Right ventricle myocardium inferior (tissue), 1 donor: ENCODE results near the gene NCKAP5. TPM values are rescaled to one million over a fixed set of nuclear protein-coding genes. Genes with fewer than 3 reads are reported as not detected.

Experiments used
- ATAC-seq: fragments of 200-7000 bp; cut with Tn5 transposase; one replicate; pipeline ENCODE4 v1.9.1; 2020; ENCODE audit warnings: mild to moderate bottlenecking, moderate library complexity
- DNase-seq: peaks from one replicate; pipeline ENCODE4 v3.0.0; 2021; ENCODE audit errors: missing footprints
- intact Hi-C: fragments of 100-400 bp; cut with DNase I; formaldehyde crosslinking; loops from one replicate; pipeline ENCODE4 v1.11.0; 2022
- total RNA-seq: library from RNA; stranded (reverse); fragmentation: NEBNext Ultra II Directional; extraction: Animal tissue kit (Norgen Biotek cat#: 25700); gene quantifications from one replicate; pipeline ENCODE4 v1.2.1, GENCODE V29; 2021
- donor health status: DM: no; HTN: yes; CAD: no; lungs with severe emphysema.

NCKAP5 gene
- total RNA-seq, 1 donor from 2014 or later, result 4.3 TPM

DNA sequence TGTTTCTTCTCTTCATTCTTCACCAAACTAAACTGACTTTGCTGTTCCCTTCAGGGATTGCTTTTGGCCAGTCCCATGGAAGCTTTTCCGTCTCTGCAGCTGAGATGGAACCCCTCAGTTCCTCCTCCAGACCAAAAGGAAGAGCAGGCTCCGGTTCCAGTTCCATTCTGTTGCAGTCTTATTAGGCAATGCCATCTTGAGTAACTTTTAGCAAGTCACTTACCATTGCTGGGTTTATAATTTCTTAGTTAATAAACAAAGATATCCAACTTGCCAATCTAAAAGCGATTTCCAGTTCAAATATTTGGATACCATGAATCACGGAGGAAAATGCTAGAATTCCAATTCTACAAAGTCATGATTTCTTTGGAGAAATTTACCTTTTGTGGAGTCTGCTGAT lies 684.0 kb downstream of the NCKAP5 start:
- intact Hi-C loops, result no loop called here
- DNase-seq, result no peak

DNA sequence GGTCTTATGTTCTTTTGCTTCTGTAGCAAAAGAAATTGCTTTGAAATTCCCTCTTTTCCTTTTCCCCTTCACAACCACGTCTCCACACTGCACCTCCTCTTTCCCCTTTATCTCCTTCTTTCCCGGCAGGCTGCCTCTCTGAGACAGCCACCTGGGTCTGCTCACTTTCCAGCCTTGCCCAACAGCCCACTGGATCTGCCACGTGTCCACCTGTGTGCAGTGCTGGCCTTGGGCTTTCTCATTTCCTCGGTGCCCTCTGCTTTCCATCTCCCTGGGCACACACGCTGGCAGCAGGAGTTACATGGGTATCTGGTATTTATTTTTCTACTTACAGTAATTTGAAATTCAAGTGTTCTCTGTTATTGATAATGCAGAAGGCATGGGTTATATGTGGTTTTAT lies 684.8 kb downstream of the NCKAP5 start:
- ATAC-seq (no peak), DNase-seq (no peak)
- intact Hi-C loops, result no loop called here

More for the DNA sequence above, 684.0 kb downstream of the NCKAP5 start:
- no peak for ATAC-seq

DNA sequence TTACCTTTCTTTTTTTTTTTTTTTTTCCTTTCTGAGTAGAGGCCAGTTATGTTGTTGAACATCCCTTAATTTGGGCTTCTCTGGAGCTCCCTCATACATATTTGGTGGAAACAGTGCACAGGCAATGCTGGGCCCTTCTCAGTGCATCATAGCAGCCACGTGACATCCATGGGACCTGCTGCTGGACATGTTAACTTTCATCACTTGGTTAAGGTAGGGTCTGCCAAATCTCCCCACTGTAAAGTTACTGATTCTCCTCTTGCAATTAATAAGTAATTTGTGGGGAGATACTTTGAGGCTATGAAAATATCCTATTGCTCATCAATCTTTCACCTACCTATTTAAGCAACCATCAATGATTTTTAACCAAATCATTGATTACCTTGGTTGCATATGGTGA lies 686.7 kb downstream of the NCKAP5 start:
- intact Hi-C loops, result no loop called here
- ATAC-seq (no peak), DNase-seq (no peak)

DNA sequence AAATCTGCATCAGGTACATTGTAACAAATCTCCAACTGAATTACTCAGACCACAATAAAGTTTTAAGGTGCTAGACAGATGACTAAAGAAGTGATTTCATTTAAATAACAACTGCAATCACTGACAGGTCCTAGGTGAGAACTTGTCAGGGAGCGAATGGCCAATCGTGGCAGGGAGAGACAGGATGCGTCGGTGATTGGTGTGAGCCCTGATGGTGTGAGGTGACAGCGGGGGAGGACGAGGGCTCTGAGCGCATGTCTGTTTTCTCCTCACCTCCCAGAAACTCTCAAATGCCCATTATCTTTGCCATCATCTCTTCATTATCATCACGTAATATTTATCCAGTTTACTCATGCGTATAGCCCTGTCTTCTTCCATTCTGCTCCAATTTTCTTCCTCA lies 690.3 kb downstream of the NCKAP5 start:
- intact Hi-C loops, result no loop called here
- DNase-seq (no peak), ATAC-seq (no peak)

DNA sequence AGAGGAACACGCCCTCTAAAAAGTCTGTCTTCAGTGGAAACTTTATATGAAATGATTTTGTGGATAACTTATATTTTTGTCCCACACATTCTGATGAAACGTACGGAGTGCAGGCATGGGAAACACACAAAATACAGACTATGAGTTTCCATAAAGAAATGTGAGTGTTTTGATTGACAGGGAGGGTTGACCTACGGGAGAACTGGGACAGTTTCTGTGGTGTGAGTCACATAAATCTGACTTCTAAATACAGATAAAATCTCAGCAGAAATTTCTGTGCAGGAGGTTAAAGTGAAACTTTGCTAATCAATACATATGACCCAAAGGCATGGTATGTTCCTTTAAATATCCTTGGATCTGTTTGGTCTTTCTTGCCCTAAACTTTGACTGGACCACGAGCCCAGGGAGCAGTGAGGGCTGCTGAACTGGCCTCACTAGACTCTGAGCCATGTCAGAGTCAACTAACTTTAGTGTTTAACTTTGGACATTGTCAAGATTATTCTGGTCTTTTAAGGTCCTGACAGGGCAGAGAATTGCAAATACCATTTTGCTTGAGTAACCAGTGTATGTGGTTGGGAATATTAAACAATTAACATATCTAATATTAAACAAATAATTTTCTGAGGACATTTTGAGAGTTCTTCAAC lies 691.4 kb downstream of the NCKAP5 start:
- no peak for DNase-seq
- intact Hi-C loops, result no loop called here
- no peak for ATAC-seq

DNA sequence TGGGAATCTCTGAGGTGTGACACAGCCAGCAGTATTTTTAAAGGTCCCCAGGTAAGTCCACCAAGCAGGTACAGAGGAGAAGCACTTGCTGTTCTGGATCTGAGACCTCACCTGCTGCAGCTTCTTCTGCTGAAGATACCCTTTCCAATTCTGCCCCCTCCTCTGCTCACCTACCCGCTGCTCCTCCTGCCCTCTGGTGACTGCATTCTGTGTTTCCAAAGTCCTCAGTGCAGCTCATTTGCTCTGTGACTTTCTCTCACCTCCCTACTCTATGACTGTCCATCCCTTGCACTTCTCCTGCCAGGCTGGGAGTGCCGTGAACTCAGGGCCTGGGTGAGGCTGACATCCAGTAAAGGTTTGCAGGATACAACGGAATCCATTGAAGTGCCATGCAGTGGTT lies 693.1 kb downstream of the NCKAP5 start:
- DNase-seq, result no peak

DNA sequence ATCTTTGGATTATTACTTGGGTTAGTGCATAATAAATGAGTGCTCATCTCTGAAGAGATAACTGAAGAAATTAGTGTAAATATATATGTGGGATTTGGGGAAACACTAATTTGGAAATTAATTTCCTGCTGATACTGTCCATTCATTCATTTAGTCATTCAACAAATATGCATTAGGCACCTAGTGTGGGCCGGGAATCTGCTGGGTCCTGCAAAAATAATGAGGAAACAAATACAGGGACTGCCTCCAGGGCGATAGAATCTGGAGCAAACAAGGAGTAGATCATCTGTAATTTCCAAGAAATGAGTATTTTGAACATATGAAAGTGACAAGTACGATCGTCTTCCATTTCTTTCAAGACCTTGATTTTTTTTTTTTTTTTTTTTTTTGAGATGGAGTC lies 694.5 kb downstream of the NCKAP5 start:
- ATAC-seq, result no peak
- intact Hi-C loops, result no loop called here
- no peak for DNase-seq

More for the DNA sequence above, 693.1 kb downstream of the NCKAP5 start:
- intact Hi-C loops, result no loop called here
- no peak for ATAC-seq

DNA sequence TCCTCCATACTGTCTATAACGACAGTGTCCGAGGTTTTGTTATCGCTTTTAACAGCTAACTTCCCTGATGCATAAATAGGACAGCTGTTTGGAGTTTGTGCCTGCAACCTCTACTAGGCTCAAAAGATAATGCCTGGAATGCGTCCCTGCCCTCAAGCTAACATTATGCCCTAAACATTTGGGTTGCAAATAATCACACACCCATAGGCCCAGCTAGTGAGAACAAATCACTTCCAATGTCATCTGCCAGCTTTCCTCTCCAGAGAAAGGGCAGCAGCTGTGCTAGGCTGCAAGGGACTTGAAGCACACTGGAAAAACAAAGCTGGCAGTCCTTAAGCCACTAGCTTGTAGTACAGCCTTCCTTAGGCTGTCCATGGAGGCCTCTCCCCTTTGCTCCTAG lies 696.4 kb downstream of the NCKAP5 start:
- intact Hi-C loops, result no loop called here
- ATAC-seq (peak; percentile 10), DNase-seq (no peak)

DNA sequence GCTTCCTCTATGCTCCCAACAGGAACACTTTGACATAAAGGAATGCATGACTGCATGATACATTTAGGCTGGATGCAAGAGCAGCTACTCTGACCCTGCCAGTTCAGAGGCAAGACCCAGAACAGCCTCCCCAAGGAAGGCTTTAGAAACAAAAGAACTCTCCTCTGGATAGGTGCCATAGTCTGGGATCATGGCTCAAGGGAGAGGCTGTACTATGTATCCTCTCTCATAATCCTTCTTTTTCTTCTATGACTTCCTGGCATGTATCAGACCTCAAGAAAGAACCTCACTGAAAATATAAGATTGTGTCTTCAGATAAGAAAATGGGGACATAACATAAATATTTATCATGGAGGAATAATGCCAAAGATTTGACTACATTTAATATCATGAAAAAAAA lies 704.3 kb downstream of the NCKAP5 start:
- ATAC-seq, result no peak
- no peak for DNase-seq
- intact Hi-C loops, result no loop called here

DNA sequence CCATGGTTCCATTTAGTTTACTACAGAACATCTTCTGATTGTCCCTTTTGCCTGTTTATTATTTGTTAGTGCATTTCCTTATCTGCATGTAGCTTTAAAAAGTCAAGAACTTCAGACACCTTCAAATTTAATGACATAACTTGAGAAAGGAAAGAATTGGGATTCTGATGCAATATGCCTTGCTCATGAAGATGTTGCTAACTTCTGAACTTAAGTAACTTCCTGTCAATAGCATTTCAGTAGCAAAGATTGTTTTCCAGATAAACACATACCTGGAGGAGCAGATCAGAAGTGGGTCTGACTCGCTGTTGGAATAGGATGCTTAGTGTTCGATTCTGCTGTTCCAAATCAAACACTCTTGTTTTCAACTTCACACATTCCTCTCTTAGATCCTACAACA lies 708.0 kb downstream of the NCKAP5 start:
- intact Hi-C loops, result no loop called here
- no peak for DNase-seq
- ATAC-seq, result no peak

DNA sequence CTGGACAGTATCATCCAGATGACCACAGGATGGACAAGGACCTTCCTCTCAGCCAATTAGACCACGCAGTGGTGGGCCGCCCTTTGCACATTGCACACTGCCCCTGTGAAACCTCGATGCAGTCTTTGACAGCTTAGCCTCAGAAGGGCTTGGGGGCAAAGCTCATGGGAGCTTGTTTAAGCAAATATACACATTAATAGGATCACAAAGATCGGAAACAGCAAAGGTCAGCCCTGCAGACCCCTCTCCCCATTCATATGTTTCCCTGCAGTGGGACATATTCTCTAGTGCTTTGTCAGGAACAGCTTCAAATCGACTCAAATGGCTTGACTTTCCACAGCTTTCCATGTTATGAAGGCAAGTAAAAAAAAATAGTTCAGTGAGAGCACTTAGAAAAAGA lies 708.7 kb downstream of the NCKAP5 start:
- ATAC-seq (no peak), DNase-seq (no peak)
- intact Hi-C loops, result no loop called here

DNA sequence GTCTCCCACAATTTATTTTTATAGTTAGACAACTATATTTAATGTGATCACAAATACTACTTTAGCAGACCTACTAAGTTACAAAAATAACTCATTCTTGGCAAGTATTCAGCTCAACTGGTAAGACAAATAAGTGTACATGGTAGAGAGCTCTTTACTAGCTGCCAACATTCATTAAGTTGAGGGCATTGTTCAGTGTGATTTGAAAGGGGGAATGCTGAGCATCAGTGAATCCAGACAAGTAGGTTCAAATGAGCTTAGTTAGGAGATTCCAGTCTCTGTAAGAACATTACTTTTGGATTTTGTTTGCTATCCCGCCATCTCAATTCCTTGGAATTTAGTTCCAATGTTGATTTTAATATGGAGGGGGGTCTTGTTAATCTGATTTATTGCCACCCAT lies 710.9 kb downstream of the NCKAP5 start:
- no peak for DNase-seq
- intact Hi-C loops, result no loop called here
- ATAC-seq, result no peak

DNA sequence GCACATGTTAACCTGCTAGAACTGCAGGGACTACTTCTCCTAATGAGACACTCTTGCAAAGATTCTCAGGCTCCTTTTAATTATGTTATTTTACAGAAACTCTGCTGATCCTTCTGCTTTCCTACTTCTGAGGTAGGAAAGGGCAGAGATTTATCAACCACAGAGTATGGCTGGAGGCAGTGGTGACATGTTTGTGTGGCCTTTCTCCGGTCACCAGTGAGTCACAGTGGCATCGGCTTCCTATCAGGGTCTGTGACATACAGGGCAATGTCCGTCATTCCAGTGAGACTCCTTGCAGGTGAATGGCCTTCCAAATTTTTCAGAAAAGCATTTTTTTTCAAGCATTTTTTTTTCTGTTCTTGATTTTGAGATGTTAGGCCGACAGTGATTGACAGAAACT lies 717.6 kb downstream of the NCKAP5 start:
- ATAC-seq (no peak), DNase-seq (no peak)
- intact Hi-C loops, result no loop called here

DNA sequence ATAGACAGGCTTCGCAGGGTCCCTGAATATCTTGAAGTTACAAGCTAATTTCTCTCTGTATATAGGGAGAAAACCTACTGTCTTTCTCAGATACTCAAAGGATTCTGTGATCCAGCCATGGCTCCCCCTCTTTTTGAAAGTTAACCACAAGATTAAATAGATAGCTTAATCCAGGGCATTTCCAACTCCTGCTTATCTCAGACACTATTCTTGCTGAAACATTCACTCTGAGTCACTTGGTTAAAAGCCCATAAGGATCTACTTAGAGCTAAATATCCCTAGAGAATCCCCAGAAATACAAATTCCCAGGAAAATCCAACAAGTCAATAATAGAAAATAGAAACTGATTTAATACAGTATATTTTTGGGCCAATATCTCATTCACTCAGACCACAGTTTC lies 719.1 kb downstream of the NCKAP5 start:
- ATAC-seq (no peak), DNase-seq (no peak)
- intact Hi-C loops, result no loop called here

DNA sequence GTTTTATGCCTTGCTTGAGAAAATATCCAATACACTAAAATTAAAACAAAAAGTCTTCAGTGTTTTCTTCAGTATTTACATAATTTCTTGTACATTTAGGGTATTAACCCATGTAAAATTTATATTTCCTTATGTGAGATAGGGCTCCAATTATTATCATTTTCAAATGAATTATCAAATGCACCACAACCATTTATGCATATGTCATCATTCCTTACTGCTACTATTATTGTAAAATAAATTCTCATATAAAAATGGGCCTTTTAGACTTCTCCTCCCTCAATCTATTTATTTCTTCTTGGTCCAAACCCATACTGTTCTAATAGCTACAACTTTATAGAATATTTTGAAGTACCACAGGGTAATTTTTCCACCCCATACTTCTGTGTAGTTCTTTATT lies 722.9 kb downstream of the NCKAP5 start:
- intact Hi-C loops, result no loop called here
- DNase-seq (no peak), ATAC-seq (no peak)

DNA sequence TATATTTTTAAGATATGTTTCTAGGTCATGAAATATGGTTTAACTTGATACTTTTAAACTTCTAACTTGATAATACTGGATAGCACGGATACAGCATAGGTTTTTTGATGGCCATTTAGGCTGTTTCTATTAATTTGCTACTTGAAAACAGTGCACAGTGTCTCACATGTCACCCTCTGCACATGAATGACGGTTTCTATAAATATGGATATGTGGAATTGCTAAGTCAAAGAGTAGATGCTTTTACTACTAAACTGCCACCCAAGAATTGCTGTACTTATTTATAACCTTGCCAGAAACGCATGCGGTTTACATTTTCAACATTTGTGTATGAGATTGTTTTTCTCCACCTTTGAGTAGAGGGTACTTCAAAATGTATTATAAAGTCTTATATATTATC lies 723.7 kb downstream of the NCKAP5 start:
- ATAC-seq, result no peak
- no peak for DNase-seq
- intact Hi-C loops, result no loop called here

DNA sequence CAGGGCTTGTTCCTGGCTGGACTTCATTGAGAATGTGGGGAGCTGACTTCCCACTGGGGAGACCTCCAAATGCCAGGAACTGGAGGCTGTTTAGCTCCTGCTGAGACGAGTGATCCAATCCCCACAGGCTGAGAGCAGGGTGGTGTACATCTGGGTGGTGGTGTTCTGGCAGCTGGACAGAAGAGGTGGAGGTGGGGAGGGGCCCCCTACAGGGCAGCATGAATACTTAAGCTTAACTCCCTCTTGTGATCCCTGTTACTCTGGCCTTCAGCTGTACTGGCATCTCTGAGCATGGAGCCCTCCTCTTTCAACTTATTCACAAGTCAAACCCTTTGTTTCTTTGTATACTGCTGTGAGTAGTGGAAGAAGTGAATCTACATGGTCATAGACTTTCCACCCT lies 730.5 kb downstream of the NCKAP5 start:
- DNase-seq, result no peak
- no peak for ATAC-seq
- intact Hi-C loops, result no loop called here

DNA sequence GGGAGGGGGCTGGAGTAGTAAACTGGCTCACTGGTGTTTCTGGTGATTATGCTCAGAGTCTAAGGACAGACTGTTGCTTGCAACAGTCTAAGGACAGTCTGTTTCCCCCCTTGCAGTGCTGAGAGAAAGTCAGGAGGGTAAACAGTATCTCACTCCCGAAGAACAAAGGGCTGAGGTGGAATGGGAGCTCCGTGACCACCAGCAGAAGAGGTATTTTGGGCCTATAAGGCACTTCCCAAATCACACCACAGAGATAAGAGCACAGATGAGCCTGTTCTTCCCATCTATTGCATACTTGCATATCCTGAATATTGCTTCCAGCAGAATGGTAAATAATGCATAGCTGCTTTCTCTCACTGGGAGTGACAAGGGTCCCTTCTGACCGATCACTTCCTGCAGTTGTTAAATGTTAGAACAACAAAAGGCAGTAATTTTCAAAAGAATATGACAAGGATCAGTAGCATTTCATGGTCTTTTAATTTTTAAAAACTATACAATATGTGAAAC lies 737.9 kb downstream of the NCKAP5 start:
- ATAC-seq (no peak), DNase-seq (no peak)
- intact Hi-C loops, result no loop called here

DNA sequence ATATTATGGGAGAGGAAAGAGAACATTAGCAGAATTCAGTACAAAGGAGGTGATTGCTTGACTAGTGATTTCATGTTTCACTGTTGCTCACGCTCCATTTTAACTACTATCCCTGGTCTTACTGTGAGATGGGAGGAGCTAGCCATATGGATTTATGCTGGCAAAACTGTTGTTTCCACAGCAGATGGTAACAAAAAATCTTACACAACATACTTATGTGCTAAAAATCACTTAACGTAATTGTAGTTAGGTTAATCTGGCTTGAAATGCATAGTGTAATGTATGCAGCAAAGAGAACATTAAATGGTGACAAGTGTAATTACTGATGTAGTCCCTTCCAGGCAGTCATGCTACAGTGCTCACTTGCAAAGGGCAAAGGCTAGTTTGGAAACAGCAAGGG lies 742.7 kb downstream of the NCKAP5 start:
- DNase-seq, result no peak
- ATAC-seq, result no peak
- intact Hi-C loops, result no loop called here

DNA sequence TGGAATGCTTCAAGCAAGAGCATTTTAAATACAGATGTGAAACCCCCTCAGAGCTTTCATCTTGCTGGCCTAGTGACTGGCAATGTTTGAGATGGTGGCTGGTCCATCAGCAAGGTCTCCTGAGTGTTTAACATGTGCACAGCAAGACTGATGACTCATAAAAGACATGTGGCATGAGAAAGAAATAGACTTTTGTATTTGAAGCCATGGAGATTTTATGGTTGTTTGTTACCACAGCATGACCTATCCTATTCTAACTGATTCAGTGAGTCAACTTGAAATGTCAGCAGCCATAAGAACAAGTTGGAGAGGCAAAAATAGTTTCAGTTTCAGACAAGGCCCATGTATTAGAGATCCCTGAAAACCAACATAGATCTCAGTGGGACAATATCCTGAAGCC lies 743.5 kb downstream of the NCKAP5 start:
- intact Hi-C loops, result no loop called here
- DNase-seq, result no peak
- no peak for ATAC-seq

DNA sequence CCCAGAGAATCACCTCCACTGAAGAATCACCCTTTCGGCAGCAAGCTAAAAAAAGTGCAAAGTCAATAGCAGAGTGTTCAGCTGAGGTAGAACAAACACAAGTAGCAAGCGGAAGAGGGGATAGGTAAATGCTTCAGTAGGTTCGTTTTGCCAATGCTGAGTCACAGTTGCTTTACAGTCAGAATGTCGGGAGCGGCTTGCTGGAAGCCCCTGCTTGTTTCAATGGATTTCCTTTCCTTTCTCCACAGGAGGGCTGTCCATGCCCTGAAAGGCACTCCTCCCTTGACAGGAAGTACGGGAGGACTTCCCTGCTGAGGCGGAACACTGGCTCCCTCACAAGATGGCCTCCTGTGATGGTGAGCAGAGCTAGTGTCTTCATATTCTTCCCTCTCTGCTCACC lies 752.0 kb downstream of the NCKAP5 start:
- DNase-seq, result no peak
- intact Hi-C loops, result no loop called here
- ATAC-seq, result no peak
